Subcutaneous adipose tissue (tissue), 4 donors: ENCODE data around the gene EDN1. TPM values are rescaled to one million over a fixed set of nuclear protein-coding genes. Genes with fewer than 3 reads are reported as not detected.

Experiments
- CTCF ChIP-seq: fragments of 450-650 bp; IDR thresholded peaks from one replicate; pipeline ENCODE4 v1.5.1; 2016; ENCODE audit warnings: low read depth, mild to moderate bottlenecking, control low read depth, antibody characterized with exemption, moderate library complexity
- total RNA-seq, 4 donors: library from RNA; depleted of rRNA; stranded (reverse); fragments of >200 nt; gene quantifications; one replicate each; pipeline ENCODE4 v1.1.0, GENCODE V29; 2016

Gene EDN1
- 10 to 100 TPM in 3 of 4 donors, 1 to 10 TPM in 1; 7.7 to 23.4 (median 14.4) TPM for total RNA-seq

GRCh38 chr6:12289933-12290820, at the start of gene EDN1:
TSS of gene EDN1 (plus strand) at chr6:12290361. CDS start at chr6:12290630, 269 bp downstream.
- TF ChIP-seq CTCF: no peak

- TF ChIP-seq CTCF: no peak
Measured at GRCh38 chr6:12241493-12242175, 48.5 kb upstream of the EDN1 start.

GRCh38 chr6:12243169-12243568, 47.0 kb upstream of the EDN1 start:
- TF ChIP-seq CTCF: no peak

GRCh38 chr6:12245360-12245759, 44.8 kb upstream of the EDN1 start:
- no peak for TF ChIP-seq CTCF

- TF ChIP-seq CTCF: no peak
Measured at GRCh38 chr6:12245763-12246718, 44.1 kb upstream of the EDN1 start.

- no peak for TF ChIP-seq CTCF
Measured at GRCh38 chr6:12246900-12247299, 43.3 kb upstream of the EDN1 start.
